H1 (cell line): Measurements from ENCODE around the gene GID4.

Experiments used
- ASH2L ChIP-seq: fragments of 200-600, 300-600 bp; sonication (generic); IDR thresholded peaks from one replicate; pipeline ENCODE4 v1.7.1; 2017; ENCODE audit warnings: low read length
- BCL11A ChIP-seq, 2 experiments: IDR thresholded peaks; one replicate each; pipeline ENCODE4 v1.6.1; 2011; ENCODE audit warnings: low read depth in 2 of 2, low read length in 2 of 2, mild to moderate bottlenecking in 2 of 2
- BRCA1 ChIP-seq: IDR thresholded peaks from 2 replicates; pipeline ENCODE4 v1.6.1; 2012; ENCODE audit warnings: low read depth, low read length, improper control_type of control experiment
- CTCF ChIP-seq, 3 experiments: IDR thresholded peaks; 1 replicate in 2 of 3; 2 replicates in 1 of 3; pipeline versions ENCODE4 v1.5.1 to v1.6.1; 2011; ENCODE audit warnings: low read length in 3 of 3, mild to moderate bottlenecking in 3 of 3, inconsistent platforms in 2 of 3, low read depth in 1 of 3, moderate library complexity in 1 of 3; ENCODE audit not compliant: insufficient read depth in 1 of 3; ENCODE audit errors: control extremely low read depth in 1 of 3
- E2F6 ChIP-seq: IDR thresholded peaks from 2 replicates; pipeline ENCODE4 v1.6.1; 2012; ENCODE audit warnings: inconsistent platforms
- MAX ChIP-seq: IDR thresholded peaks from 2 replicates; pipeline ENCODE4 v1.6.1; 2012; ENCODE audit warnings: inconsistent platforms
- RFX5 ChIP-seq: IDR thresholded peaks from 2 replicates; pipeline ENCODE4 v1.6.1; 2011; ENCODE audit warnings: low read depth, low read length, improper control_type of control experiment, borderline replicate concordance
- SP2 ChIP-seq: IDR thresholded peaks from 2 replicates; pipeline ENCODE4 v1.6.1; 2012; ENCODE audit warnings: mild to moderate bottlenecking, low read length, inconsistent platforms
- SUZ12 ChIP-seq: fragments of 200-600 bp; sonication (generic); IDR thresholded peaks from 2 replicates; pipeline ENCODE4 v1.6.1; 2012; ENCODE audit warnings: mild to moderate bottlenecking, inconsistent platforms, low read length, moderate library complexity, mixed read lengths
- TCF12 ChIP-seq: IDR thresholded peaks from 2 replicates; pipeline ENCODE4 v1.6.1; 2011; ENCODE audit warnings: low read depth, mild to moderate bottlenecking, low read length
- TEAD4 ChIP-seq: IDR thresholded peaks from 2 replicates; pipeline ENCODE4 v1.6.1; 2012; ENCODE audit warnings: low read depth, low read length, inconsistent platforms, mixed read lengths

GRCh38 chr17:18093616-18094408 lies 54.6 kb downstream of the GID4 start:
- TF ChIP-seq CTCF (IDR thresholded peaks at IDR 0.05; ENCODE audit: control extremely low read depth in 1 of 3, insufficient read depth in 1 of 3, low read depth in 1 of 3, low read length in 3 of 3) (peak; percentile 39 to 76 (median 55); a peak in 3 of 4 replicates), TCF12 (no peak), MAX (no peak), ASH2L (no peak), BCL11A (IDR thresholded peaks at IDR 0.05; ENCODE audit: low read depth in 2 of 2, low read length in 2 of 2) (no peak), TEAD4 (no peak), BRCA1 (no peak), RFX5 (no peak), SUZ12 (no peak), E2F6 (no peak), SP2 (no peak)
